ENCODE data around the gene MRC1. TPM values are rescaled to one million over a fixed set of nuclear protein-coding genes. Genes with fewer than 3 reads are reported as not detected.

The MRC1 gene
- total RNA-seq, 2 donors from 2014 or later = 10.8 to 26.0 TPM

DNA sequence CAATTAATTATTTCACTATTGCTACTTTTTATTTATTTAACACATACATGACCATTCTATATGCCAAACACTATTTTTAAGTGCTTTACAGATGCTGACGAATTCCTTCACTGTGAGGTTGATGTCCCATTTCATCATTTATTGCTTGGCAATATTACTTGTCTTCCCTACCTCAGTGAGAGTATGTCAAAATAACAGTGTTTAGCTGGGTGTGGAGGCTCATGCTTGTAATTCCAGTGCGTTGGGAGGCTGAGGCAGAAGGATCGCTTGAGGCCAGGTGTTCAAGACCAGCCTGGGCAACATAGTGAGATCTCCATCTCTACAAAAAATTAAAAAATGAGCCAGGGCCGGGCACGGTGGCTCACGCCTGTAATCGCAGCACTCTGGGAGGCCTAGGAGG lies 19.8 kb upstream of the MRC1 start:
- no peak for DNase-seq (ENCODE audit: low spot score)
- Histone ChIP-seq H3K4me1 (peaks cover 0 to 6% of the 10 kb centered on the region in 2 donors), H3K9me3 (no peaks in the 10 kb centered on the region), H3K27me3 (no peaks in the 10 kb centered on the region), H3K27ac (no peak overlapping the region), H3K36me3 (no peaks in the 10 kb centered on the region), H3K4me3 (no peak overlapping the region)
- TF ChIP-seq CTCF (IDR thresholded peaks at IDR 0.05) = no peak

DNA sequence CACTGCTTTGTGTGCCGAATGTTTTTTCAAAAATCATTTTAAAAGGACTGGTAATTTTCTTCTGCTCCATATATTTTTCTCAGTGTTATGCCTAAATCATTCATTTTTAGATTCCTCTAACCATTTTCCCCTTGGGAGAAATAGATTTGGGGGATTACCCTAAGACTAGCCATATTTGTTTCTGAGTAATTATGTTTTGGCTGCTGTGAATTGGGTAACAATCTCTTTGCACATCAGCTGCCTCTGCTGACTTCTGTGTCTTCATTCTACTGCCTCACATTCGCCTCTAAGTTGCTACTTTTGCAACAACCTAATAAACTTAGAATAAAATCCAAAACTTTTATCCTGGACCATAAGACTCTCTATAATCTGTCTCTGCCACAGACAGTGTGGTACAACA lies 18.5 kb upstream of the MRC1 start:
- Histone ChIP-seq H3K4me1 (no peaks in the 10 kb centered on the region), H3K9me3 (no peaks in the 10 kb centered on the region), H3K36me3 (no peaks in the 10 kb centered on the region), H3K27ac (no peak overlapping the region), H3K4me3 (no peak overlapping the region), H3K27me3 (no peaks in the 10 kb centered on the region)
- no peak for TF ChIP-seq CTCF (IDR thresholded peaks at IDR 0.05)
- no peak for DNase-seq (ENCODE audit: low spot score)

GRCh38 chr10:17792991-17793390 lies 16.2 kb upstream of the MRC1 start:
- no peaks in the 10 kb centered on the region for H3K36me3 ChIP-seq
- DNase-seq (ENCODE audit: low spot score) = no peak
- H3K9me3 ChIP-seq = no peaks in the 10 kb centered on the region
- TF ChIP-seq CTCF (IDR thresholded peaks at IDR 0.05) = no peak
- no peaks in the 10 kb centered on the region for H3K27me3 ChIP-seq
- no peak overlapping the region for H3K4me3 ChIP-seq
- H3K4me1 ChIP-seq = no peaks in the 10 kb centered on the region
- peak overlapping the region in 1 of 2 donors; percentile 2 for H3K27ac ChIP-seq

GRCh38 chr10:17793823-17794644 lies 15.1 kb upstream of the MRC1 start:
- no peak for DNase-seq (ENCODE audit: low spot score)
- Histone ChIP-seq H3K4me3 (no peak overlapping the region), H3K27me3 (no peaks in the 10 kb centered on the region), H3K4me1 (no peaks in the 10 kb centered on the region), H3K27ac (no peak overlapping the region), H3K36me3 (no peaks in the 10 kb centered on the region), H3K9me3 (no peaks in the 10 kb centered on the region)
- no peak for TF ChIP-seq CTCF (IDR thresholded peaks at IDR 0.05)

GRCh38 chr10:17795083-17795482 lies 14.1 kb upstream of the MRC1 start:
- Histone ChIP-seq H3K36me3 (no peaks in the 10 kb centered on the region), H3K4me1 (no peaks in the 10 kb centered on the region), H3K27ac (no peak overlapping the region), H3K27me3 (no peaks in the 10 kb centered on the region), H3K4me3 (no peak overlapping the region), H3K9me3 (no peaks in the 10 kb centered on the region)
- DNase-seq (ENCODE audit: low spot score) = no peak
- no peak for TF ChIP-seq CTCF (IDR thresholded peaks at IDR 0.05)

All from right atrium auricular region (tissue), 2 donors.